Activated CD4-positive, alpha-beta T cell treated with anti-CD3 and anti-CD28 coated beads, Interleukin-2, amount 50 U/mL, for 1 hour (primary cell): ENCODE results near the gene ZIC1.

Source experiments
- DNase-seq: peaks from one replicate; pipeline ENCODE4 v3.0.0-alpha.2; 2020

The ZIC1 gene

GRCh38 chr3:147409143-147410115, at the start of gene ZIC1:
Gene ZIC1, plus strand, starts transcription at chr3:147409365. Its CDS starts 748 bp downstream, at chr3:147410113.
- no peak for DNase-seq

- DNase-seq: no peak
Observed at GRCh38 chr3:147360051-147360439, 49.1 kb upstream of the ZIC1 start.

- no peak for DNase-seq
Observed at GRCh38 chr3:147360646-147361453, 48.3 kb upstream of the ZIC1 start.

GRCh38 chr3:147361454-147362420, 47.4 kb upstream of the ZIC1 start:
- peak; percentile 4 for DNase-seq

- no peak for DNase-seq
Observed at GRCh38 chr3:147364771-147365170, 44.4 kb upstream of the ZIC1 start.

- no peak for DNase-seq
Observed at GRCh38 chr3:147365196-147366115, 43.7 kb upstream of the ZIC1 start.

GRCh38 chr3:147367676-147368075, 41.5 kb upstream of the ZIC1 start:
- DNase-seq: no peak

GRCh38 chr3:147368151-147368550, 41.0 kb upstream of the ZIC1 start:
- DNase-seq: no peak

GRCh38 chr3:147368561-147369221, 40.5 kb upstream of the ZIC1 start:
- DNase-seq: no peak

GRCh38 chr3:147369231-147369630, 39.9 kb upstream of the ZIC1 start:
- no peak for DNase-seq

GRCh38 chr3:147369661-147370123, 39.5 kb upstream of the ZIC1 start:
- DNase-seq: no peak

GRCh38 chr3:147370349-147370748, 38.8 kb upstream of the ZIC1 start:
- DNase-seq: no peak

- no peak for DNase-seq
Observed at GRCh38 chr3:147371140-147371539, 38.0 kb upstream of the ZIC1 start.

GRCh38 chr3:147371771-147372340, 37.3 kb upstream of the ZIC1 start:
- DNase-seq: no peak

- no peak for DNase-seq
Observed at GRCh38 chr3:147372525-147373027, 36.6 kb upstream of the ZIC1 start.

- no peak for DNase-seq
Observed at GRCh38 chr3:147373301-147373700, 35.9 kb upstream of the ZIC1 start.

GRCh38 chr3:147377412-147378367, 31.5 kb upstream of the ZIC1 start:
- no peak for DNase-seq

- DNase-seq: no peak
Observed at GRCh38 chr3:147379651-147380050, 29.5 kb upstream of the ZIC1 start.

GRCh38 chr3:147380387-147380951, 28.7 kb upstream of the ZIC1 start:
- no peak for DNase-seq
